Right atrium auricular region (tissue), 2 donors: Measurements from ENCODE around the gene REPIN1. TPM values are rescaled to one million over a fixed set of nuclear protein-coding genes. Genes with fewer than 3 reads are reported as not detected.

Experiments
- DNase-seq: peaks from one replicate; pipeline ENCODE4 v3.0.0-alpha.2; 2019; ENCODE audit warnings: low spot score
- H3K27ac ChIP-seq, 2 donors: fragments of 200-600 bp; sonication (generic); 1 replicate in 1 of 2; 2 replicates in 1 of 2; pipeline ENCODE4 v1.5.1; 2016 to 2019
- H3K27me3 ChIP-seq, 2 donors: fragments of 200-600 bp; sonication (generic); one replicate each; pipeline versions ENCODE4 v1.5.1 to v1.6.0; 2017 to 2019
- H3K36me3 ChIP-seq: fragments of 200-600 bp; sonication (generic); one replicate; pipeline ENCODE4 v1.5.1; 2016
- H3K4me1 ChIP-seq, 2 donors: fragments of 200-600 bp; sonication (generic); one replicate each; pipeline versions ENCODE4 v1.5.1 to v1.6.0; 2017 to 2019
- H3K4me3 ChIP-seq, 2 donors: fragments of 200-600 bp; sonication (generic); 1 replicate in 1 of 2; 2 replicates in 1 of 2; pipeline ENCODE4 v1.5.1; 2017 to 2019; ENCODE audit warnings: mild to moderate bottlenecking in 1 of 2, moderate library complexity in 1 of 2
- H3K9me3 ChIP-seq, 2 donors: fragments of 200-600 bp; sonication (generic); one replicate each; pipeline ENCODE4 v1.5.1; 2019
- total RNA-seq, 2 donors: library from RNA; depleted of rRNA; stranded (reverse); fragments of >200 nt; gene quantifications; one replicate each; pipeline ENCODE4 v1.1.0, GENCODE V29; 2016
- TF ChIP-seq, protein P1 (sequence below), 2 donors: fragments of 200-600 bp; sonication (generic); IDR thresholded peaks; one replicate each; pipeline ENCODE4 v1.5.1; 2019; ENCODE audit warnings: antibody characterized with exemption in 2 of 2

Gene REPIN1
- total RNA-seq, 2 donors from 2014 or later, result 100.0 to 110 TPM

- Histone ChIP-seq H3K27me3 (no peaks in the 10 kb centered on the region), H3K27ac (no peak overlapping the region), H3K36me3 (no peaks in the 10 kb centered on the region), H3K4me1 (peaks cover 0 to 15% of the 10 kb centered on the region in 2 donors), H3K9me3 (no peaks in the 10 kb centered on the region), H3K4me3 (no peak overlapping the region)
- TF ChIP-seq, protein P1, sequence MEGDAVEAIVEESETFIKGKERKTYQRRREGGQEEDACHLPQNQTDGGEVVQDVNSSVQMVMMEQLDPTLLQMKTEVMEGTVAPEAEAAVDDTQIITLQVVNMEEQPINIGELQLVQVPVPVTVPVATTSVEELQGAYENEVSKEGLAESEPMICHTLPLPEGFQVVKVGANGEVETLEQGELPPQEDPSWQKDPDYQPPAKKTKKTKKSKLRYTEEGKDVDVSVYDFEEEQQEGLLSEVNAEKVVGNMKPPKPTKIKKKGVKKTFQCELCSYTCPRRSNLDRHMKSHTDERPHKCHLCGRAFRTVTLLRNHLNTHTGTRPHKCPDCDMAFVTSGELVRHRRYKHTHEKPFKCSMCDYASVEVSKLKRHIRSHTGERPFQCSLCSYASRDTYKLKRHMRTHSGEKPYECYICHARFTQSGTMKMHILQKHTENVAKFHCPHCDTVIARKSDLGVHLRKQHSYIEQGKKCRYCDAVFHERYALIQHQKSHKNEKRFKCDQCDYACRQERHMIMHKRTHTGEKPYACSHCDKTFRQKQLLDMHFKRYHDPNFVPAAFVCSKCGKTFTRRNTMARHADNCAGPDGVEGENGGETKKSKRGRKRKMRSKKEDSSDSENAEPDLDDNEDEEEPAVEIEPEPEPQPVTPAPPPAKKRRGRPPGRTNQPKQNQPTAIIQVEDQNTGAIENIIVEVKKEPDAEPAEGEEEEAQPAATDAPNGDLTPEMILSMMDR (IDR thresholded peaks at IDR 0.05), result no peak
- no peak for DNase-seq
Observed at GRCh38 chr7:150410680-150411346, 42.2 kb downstream of the REPIN1 start.

GRCh38 chr7:150411606-150412005, 43.0 kb downstream of the REPIN1 start:
- H3K4me3 ChIP-seq, result no peak overlapping the region
- H3K36me3 ChIP-seq, result no peaks in the 10 kb centered on the region
- DNase-seq, result no peak
- H3K9me3 ChIP-seq, result no peaks in the 10 kb centered on the region
- no peaks in the 10 kb centered on the region for H3K27me3 ChIP-seq
- no peak overlapping the region for H3K27ac ChIP-seq
- H3K4me1 ChIP-seq, result peaks cover 0 to 7% of the 10 kb centered on the region in 2 donors
- TF ChIP-seq, protein P1 (IDR thresholded peaks at IDR 0.05), result no peak

DNA sequence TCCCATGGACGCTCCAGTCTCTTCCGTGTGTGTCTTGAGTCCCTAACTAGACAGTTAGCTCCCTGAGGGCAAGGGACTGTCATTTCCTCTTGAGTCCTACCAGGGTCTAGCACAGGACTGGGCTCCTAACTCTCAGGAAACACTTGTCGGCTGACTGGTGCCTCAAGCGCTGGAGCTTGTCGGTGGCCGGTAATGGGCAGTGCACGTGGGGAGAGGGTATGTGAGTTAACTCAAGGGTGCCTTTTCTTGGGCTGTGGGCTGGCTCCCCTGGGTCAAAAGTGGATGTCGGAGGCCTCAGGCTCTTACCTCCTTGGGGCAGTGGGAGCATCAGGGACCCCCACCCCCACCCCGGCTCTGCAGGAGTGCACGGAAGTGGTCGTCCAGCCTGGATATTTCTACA, 43.4 kb downstream of the REPIN1 start:
- DNase-seq, result no peak
- no peaks in the 10 kb centered on the region for H3K36me3 ChIP-seq
- H3K4me1 ChIP-seq, result peaks cover 0 to 2% of the 10 kb centered on the region in 2 donors
- no peaks in the 10 kb centered on the region for H3K27me3 ChIP-seq
- H3K27ac ChIP-seq, result no peak overlapping the region
- no peak overlapping the region for H3K4me3 ChIP-seq
- TF ChIP-seq, protein P1 (IDR thresholded peaks at IDR 0.05), result no peak
- H3K9me3 ChIP-seq, result no peaks in the 10 kb centered on the region

DNA sequence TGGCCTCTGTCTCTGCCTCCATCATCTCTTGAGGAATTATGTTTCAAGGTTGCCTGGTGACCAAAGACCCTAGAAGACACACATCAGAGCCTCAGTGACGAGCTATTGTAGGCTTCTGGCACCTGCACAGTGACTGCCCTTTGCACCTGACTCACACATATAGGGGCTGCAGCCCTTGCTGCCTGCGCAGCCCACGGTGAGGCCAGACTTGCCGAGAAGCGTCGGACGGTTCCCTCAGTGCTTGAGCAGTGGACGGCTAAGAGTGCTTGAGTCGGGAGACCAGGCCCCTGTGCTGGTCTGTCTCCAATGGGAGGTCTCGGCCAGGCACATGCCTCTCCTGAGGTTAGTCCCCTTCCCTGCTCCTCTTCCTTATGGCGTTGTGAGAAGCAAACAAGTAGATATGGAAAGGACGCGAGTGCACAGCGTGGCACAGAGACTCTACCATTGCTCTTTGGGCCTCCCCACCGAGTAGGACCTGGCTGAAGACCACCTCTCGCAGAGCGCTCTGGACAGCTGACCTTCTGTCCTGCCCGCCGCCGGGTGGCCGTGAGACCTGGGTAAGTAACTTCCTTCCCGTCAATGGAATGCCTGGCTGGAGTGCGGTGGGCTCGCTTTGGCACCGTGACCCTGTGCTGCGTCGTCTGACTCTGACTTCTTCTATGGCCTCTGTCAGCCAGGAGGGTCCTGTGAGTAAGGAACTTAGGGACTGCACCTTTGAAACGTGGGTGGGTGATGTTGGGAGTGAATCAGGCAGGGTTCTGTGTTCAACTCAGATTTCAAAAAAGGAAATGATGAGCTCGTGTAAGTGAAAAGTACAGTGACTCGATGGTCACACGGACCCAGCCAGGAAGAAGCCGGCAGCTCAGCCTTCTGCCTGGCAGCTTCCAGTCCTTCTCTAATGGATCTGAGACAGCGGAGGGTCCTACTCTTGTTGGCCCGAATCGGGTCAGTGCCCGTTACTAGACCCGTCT, 44.2 kb downstream of the REPIN1 start:
- H3K9me3 ChIP-seq, result no peaks in the 10 kb centered on the region
- H3K27me3 ChIP-seq, result no peaks in the 10 kb centered on the region
- H3K4me1 ChIP-seq, result no peaks in the 10 kb centered on the region
- no peak for DNase-seq
- no peak overlapping the region for H3K27ac ChIP-seq
- TF ChIP-seq, protein P1 (IDR thresholded peaks at IDR 0.05), result no peak
- H3K36me3 ChIP-seq, result no peaks in the 10 kb centered on the region
- H3K4me3 ChIP-seq, result no peak overlapping the region

GRCh38 chr7:150413640-150414081, 45.0 kb downstream of the REPIN1 start:
- no peak overlapping the region for H3K27ac ChIP-seq
- no peaks in the 10 kb centered on the region for H3K36me3 ChIP-seq
- no peaks in the 10 kb centered on the region for H3K9me3 ChIP-seq
- DNase-seq, result no peak
- no peaks in the 10 kb centered on the region for H3K4me1 ChIP-seq
- H3K27me3 ChIP-seq, result no peaks in the 10 kb centered on the region
- TF ChIP-seq, protein P1 (IDR thresholded peaks at IDR 0.05), result no peak
- no peak overlapping the region for H3K4me3 ChIP-seq
